ENCODE results near the gene SCYGR8.
"Not testable (repeated sequence)": the region's sequence is repeated elsewhere in the genome, so short reads cannot be mapped to it uniquely, and the experiment has no call there.

SCYGR8 gene

GRCh38 chr2:227745594-227745993 is at the start of gene SCYGR8:
Gene SCYGR8 (plus strand): TSS chr2:227745894. CDS start chr2:227745894, 0 bp downstream.
- no peak for DNase-seq (ENCODE audit: low read depth)

GRCh38 chr2:227696990-227697679 is 48.6 kb upstream of the SCYGR8 start:
- no peak for DNase-seq (ENCODE audit: low read depth)

GRCh38 chr2:227701556-227701955 is 44.1 kb upstream of the SCYGR8 start:
- no peak for DNase-seq (ENCODE audit: low read depth)

GRCh38 chr2:227703280-227703732 is 42.4 kb upstream of the SCYGR8 start:
- no peak for DNase-seq (ENCODE audit: low read depth)

- no peak for DNase-seq (ENCODE audit: low read depth)
Measured at GRCh38 chr2:227703961-227704360, 41.7 kb upstream of the SCYGR8 start.

- DNase-seq (ENCODE audit: low read depth): no peak
Measured at GRCh38 chr2:227706859-227707258, 38.8 kb upstream of the SCYGR8 start.

- no peak for DNase-seq (ENCODE audit: low read depth)
Measured at GRCh38 chr2:227707390-227707789, 38.3 kb upstream of the SCYGR8 start.

- no peak for DNase-seq (ENCODE audit: low read depth)
Measured at GRCh38 chr2:227710986-227711385, 34.7 kb upstream of the SCYGR8 start.

- no peak for DNase-seq (ENCODE audit: low read depth)
Measured at GRCh38 chr2:227713291-227713690, 32.4 kb upstream of the SCYGR8 start.

- no peak for DNase-seq (ENCODE audit: low read depth)
Measured at GRCh38 chr2:227716501-227716900, 29.2 kb upstream of the SCYGR8 start.

GRCh38 chr2:227717687-227718567 is 27.8 kb upstream of the SCYGR8 start, which contains the start of gene SLC19A3:
Gene SLC19A3 (minus strand): TSS chr2:227718028. CDS start chr2:227702318, 15,710 bp downstream.
- DNase-seq (ENCODE audit: low read depth): no peak

GRCh38 chr2:227719641-227720040 is 26.1 kb upstream of the SCYGR8 start:
- DNase-seq (ENCODE audit: low read depth): no peak

GRCh38 chr2:227720680-227721079 is 25.0 kb upstream of the SCYGR8 start:
- DNase-seq (ENCODE audit: low read depth): no peak

- DNase-seq (ENCODE audit: low read depth): not testable (repeated sequence)
Measured at GRCh38 chr2:227722821-227723220, 22.9 kb upstream of the SCYGR8 start.

GRCh38 chr2:227724394-227725039 is 21.2 kb upstream of the SCYGR8 start, which contains the start of gene SCYGR6:
Gene SCYGR6 (minus strand): TSS chr2:227724757. CDS start chr2:227724757, 0 bp downstream.
- DNase-seq (ENCODE audit: low read depth): no peak

- no peak for DNase-seq (ENCODE audit: low read depth)
Measured at GRCh38 chr2:227728035-227728434, 17.7 kb upstream of the SCYGR8 start, which contains the start of gene SCYGR7. Gene SCYGR7 (plus strand): TSS chr2:227728335. CDS start chr2:227728335, 0 bp downstream.

- no peak for DNase-seq (ENCODE audit: low read depth)
Measured at GRCh38 chr2:227739351-227739750, 6.3 kb upstream of the SCYGR8 start.

- not testable (repeated sequence) for DNase-seq (ENCODE audit: low read depth)
Measured at GRCh38 chr2:227740705-227741104, 5.0 kb upstream of the SCYGR8 start.

- no peak for DNase-seq (ENCODE audit: low read depth)
Measured at GRCh38 chr2:227748079-227748478, 2.4 kb downstream of the SCYGR8 start.

GRCh38 chr2:227756261-227756660 is 10.6 kb downstream of the SCYGR8 start:
- DNase-seq (ENCODE audit: low read depth): not testable (repeated sequence)

- no peak for DNase-seq (ENCODE audit: low read depth)
Measured at GRCh38 chr2:227759411-227760118, 13.9 kb downstream of the SCYGR8 start.

Measured in T-helper 22 cell (primary cell).